DMS53 (cell line): ENCODE data around the gene POP5.
A peak's percentile ranks its signal among the peaks of the same experiment; 100 is the strongest.
"Not testable (repeated sequence)": the region's sequence is repeated elsewhere in the genome, so short reads cannot be mapped to it uniquely, and the experiment has no call there.

Source experiments
- DNase-seq: peaks from one replicate; lab custom pipeline; 2025; lab: John Stamatoyannopoulos, UW

Gene POP5

DNA sequence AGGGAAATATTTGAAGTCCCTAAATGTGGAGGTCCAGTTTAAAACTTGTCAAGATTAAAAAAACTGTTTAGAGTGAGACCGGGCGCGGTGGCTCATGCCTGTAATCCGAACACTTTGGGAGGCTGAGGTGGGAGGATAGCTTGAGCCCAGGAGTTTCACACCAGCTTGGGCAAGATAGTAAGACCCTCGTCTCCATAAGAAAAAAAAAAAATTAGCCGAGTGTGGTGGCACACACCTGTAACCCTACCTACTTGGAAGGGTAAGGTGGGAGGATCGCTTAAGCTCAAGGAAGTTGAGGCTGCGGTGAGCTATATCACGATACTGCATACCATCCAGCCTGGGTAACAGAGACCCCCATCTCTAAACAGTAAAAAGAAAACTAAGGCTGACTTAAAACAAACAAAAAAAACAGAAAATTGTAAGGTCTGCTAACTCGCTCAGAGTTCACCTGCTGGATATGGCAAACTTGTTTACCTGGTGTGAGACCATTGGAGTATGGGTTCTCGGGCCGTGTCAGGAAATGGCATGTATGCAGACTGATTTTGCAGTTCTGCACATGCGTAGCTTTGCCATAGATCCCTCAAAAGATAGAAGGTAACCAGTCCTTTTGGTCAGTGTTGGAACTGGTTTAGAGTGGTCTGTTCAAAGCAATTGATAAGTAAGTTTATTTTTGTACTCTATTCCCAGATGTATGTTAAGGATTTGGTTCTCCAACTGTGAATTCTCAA is 45.0 kb downstream of the POP5 start:
- DNase-seq: no peak

DNA sequence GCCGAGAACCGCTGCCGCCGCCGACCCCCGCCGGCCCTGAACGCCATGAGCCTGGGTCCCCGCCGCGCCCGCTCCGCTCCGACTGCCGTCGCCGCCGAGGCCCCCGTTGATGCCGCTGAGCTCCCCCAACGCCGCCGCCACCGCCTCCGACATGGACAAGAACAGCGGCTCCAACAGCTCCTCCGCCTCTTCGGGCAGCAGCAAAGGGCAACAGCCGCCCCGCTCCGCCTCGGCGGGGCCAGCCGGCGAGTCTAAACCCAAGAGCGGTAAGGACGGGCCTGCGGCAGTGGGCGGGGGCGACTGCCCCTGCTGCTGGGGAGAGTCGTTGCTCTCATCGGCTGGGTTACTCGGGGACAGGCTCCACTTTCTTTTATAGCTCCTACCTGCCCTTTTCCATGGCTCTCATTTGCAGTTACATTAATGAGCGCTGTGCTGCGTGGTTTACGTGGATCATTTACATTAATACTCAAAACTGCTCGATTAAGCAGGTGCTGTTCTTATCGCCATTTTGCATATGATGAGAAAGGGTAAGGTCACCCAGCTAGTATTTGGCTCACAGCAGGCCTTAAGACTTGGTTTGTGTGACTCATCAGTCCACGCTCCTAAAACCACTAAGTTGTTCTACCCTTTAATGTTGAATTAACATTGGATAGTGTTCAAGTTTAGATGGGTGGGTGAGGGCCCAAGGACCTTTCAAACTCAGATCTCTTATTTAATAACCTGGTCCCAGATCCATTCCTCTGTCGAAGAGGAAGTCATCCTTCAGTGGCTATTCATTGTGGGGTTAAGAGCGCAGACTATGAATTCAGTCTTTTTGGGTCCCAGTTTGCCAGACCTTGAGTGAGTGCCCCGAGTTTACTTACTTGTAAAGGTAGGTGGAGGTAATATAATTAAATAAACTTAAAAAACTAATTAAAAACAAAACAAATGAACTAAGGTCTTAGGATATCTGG is 46.2 kb downstream of the POP5 start:
- DNase-seq: peak; percentile 74

DNA sequence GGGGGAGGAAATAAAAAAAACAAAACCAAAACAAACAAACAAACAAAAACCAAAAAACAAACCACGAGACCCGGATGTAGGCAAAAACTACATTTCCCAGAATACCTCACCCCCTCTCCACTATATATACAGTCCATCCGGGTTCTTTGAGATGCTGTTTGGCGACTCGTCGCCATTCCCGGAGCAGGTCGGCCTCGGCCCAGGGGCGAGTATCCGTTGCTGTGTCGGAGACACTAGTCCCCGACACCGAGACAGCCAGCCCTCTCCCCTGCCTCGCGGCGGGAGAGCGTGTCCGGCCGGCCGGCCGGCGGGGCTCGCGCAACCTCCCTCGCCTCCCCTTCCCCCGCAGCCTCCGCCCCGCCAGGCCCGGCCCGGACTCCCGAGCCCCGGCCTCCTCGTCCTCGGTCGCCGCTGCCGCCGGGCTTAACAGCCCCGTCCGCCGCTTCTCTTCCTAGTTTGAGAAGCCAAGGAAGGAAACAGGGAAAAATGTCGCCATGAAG is 46.9 kb downstream of the POP5 start, which contains the start of gene RNF10:
TSS of gene RNF10 (plus strand) at position 154 of the 500 bp plus-strand sequence. CDS start 456 bp downstream, outside the sequence.
- DNase-seq: peak; percentile 96

DNA sequence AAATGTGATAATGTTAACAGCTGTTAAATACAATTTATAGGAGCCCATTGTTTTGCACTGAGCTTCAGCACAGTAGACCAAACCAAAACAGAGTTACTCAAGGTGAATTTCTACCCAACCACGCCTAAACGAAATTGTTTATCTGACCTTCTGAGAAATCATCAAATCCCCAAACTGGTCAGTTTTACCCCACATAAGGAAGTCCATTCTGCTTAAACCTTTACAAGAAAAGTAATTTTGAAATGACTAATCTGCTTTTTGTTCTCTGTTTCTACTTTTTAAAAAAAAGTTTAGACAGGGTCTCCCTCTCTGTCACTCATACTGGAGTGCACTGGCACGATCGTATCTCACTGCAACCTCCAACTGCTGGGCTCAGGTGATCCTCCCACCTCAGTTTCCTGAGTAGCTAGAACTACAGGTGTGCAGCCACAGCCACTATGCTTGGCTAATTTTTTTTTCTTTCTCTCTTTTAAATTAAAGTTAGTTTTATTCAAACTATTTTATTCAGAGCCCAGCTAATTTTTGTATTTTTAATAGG is 48.4 kb downstream of the POP5 start:
- DNase-seq: no peak

DNA sequence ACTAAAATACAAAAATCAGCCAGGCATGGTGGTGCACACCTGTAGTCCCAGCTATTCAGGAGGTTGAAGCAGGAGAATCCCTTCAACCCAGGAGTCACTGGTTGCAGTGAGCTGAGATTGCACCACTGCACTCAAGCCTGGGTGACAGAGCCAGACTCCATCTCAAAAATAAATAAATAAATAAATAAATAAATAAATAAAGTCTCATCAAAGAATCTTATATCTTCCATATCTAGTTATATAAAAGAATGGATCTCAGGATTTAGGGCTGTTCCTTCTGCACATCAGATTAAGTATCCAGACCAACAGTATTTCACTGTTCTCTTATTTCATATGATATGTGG is 50.8 kb downstream of the POP5 start:
- not testable (repeated sequence) for DNase-seq

DNA sequence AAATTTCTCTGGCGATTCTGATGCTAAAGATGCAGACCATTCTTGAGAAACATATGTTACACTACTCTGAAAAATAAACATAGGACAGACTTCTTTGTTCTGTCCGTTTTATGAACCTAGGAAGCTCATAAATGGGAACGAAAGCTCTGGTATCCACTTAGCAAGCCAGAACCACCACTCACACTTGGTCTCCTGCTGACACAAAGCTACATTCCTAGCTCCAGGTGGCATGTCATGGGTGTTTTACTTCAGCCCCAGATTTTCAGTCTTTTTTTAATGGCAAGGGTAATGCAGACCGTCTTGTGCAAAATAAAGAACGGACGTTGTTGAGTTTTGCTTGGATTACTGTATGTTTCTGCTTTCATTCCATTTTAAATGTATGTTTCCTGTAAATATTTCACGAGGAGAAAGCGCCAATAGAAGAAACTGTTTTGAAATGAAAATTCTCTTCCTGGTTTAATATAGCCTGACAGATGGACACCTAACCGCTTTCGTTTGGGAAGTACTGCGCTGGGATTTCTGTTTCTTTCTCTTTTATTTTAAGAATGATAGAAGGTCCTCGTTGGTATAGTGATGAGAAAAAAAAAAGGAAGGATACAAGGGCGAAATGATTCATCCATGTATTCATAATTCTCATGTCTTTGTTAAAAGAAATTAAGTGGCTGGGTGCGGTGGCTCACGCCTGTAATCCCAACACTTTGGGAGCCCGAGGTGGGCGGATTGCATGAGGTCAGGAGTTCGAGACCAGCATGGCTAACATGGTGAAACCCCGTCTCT is 51.4 kb downstream of the POP5 start:
- DNase-seq: peak; percentile 85

DNA sequence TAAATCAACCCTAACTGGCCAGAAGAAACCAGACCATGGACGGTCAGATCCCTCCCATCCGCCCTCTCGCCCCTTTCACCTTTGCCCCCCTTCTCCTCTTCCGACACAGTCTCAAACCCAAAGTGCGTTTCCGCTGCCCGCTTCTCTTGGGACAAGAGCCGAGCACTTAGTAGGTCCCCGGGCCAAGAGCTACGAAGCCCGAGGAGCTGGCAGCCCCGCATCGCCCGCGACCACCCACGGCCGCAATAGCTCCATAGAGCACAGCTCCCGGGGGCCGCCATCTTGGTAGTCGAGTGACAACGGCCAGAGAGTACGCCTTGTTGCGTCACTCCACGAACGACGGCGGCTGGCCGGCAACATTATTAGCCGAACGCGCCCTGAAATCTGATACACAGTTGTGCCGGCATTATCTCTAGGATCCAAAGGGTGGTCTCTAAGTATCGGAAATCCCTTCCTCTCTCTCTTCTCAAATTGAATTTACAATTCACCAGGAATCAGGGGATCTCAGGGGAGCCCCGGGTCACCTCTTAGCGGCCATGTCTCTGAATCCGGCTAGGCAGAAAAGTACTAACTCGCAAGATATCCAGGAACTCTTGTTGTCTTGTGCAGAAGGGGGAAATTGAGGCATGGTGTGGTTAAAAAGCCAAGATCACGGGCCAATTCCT is 52.2 kb downstream of the POP5 start, which contains the start of gene COQ5:
TSS of gene COQ5 (minus strand) at position 298 of the 665 bp plus-strand sequence. CDS start at position 281, 17 bp downstream.
- peak; percentile 96 for DNase-seq
